ENCODE data around the gene CCDC61.

CCDC61 gene

GRCh38 chr19:45955905-45956608, 39.2 kb upstream of the CCDC61 start:
- ChIA-PET POLR2A (interaction anchor here (1.8 kb wide), 1 partner anchor 39 kb away, joined by 4 read pairs; the partner anchor contains the start of gene CCDC61), CTCF (interaction anchor here (0.6 kb wide), 2 partner anchors 38 to 44 kb away, joined by 3 read pairs; no protein-coding TSS in a partner anchor)
- no peak for TF ChIP-seq SUZ12 (IDR thresholded peaks at IDR 0.05)
- no peak for TF ChIP-seq FOXA1 (IDR thresholded peaks at IDR 0.05)
- no peak for DNase-seq (ENCODE audit: extremely low spot score)

GRCh38 chr19:45958320-45958719, 36.9 kb upstream of the CCDC61 start:
- TF ChIP-seq ARNT (IDR thresholded peaks at IDR 0.05) (no peak), FOXM1 (IDR thresholded peaks at IDR 0.05; ENCODE audit: borderline replicate concordance) (no peak), ELF4 (IDR thresholded peaks at IDR 0.05) (no peak), L3MBTL2 (conservative IDR thresholded peaks at IDR 0.05) (no peak)
- DNase-seq (ENCODE audit: extremely low spot score), result no peak
- ChIA-PET CTCF (no interaction called here), POLR2A (no interaction called here)

DNA sequence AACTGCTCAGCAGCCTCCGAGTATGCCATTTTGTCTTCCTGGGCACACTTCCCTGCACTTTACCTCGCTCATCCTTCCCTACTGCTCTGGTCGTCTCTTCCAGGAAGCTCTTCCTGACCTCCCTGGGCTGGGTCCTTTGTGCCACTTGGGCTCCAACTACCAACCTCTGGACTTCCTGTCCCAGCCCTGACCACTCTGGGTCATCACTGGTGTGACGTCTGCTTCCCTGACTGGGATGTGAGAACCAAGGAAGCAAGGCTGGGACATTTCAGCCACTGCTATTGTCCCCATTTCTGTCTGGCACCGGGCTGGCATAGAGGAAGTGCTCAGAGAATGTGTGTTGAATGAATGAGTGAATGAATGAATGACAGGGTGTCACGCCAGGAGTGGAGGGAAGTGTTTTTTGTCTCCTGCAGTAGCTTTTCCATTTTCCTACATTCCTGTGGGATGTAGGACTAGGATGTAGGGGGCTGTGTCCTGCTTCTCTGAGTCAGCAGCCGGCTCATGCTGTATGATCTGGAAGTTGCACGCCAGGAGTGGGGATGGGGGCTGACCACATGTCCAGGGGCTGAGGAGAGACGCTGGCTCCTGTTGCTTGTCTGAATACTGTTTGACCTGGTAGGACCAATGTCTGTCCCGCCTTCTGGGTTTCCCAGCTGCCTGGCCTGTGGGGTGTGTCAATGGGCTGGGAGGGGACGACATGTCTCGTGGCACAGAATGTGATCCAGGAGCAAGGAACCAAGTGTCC, 36.3 kb upstream of the CCDC61 start:
- TF ChIP-seq TARDBP (IDR thresholded peaks at IDR 0.05) (no peak), FOXA1 (IDR thresholded peaks at IDR 0.05) (no peak), PKNOX1 (IDR thresholded peaks at IDR 0.05) (no peak), CTBP1 (IDR thresholded peaks at IDR 0.05; ENCODE audit: borderline replicate concordance) (no peak), L3MBTL2 (conservative IDR thresholded peaks at IDR 0.05) (no peak), SP1 (IDR thresholded peaks at IDR 0.05) (no peak), FOXM1 (IDR thresholded peaks at IDR 0.05; ENCODE audit: borderline replicate concordance) (no peak), NFRKB (IDR thresholded peaks at IDR 0.05) (no peak), ZNF384 (IDR thresholded peaks at IDR 0.05) (no peak), LEF1 (IDR thresholded peaks at IDR 0.05; ENCODE audit: borderline replicate concordance) (no peak), ELF4 (IDR thresholded peaks at IDR 0.05) (no peak), ARNT (IDR thresholded peaks at IDR 0.05) (no peak), HDGF (IDR thresholded peaks at IDR 0.05; ENCODE audit: borderline replicate concordance) (no peak), BHLHE40 (IDR thresholded peaks at IDR 0.05; ENCODE audit: borderline replicate concordance) (no peak), FOXK2 (IDR thresholded peaks at IDR 0.05) (no peak), SUZ12 (IDR thresholded peaks at IDR 0.05) (no peak)
- no peak for DNase-seq (ENCODE audit: extremely low spot score)
- ChIA-PET POLR2A (no interaction called here), CTCF (no interaction called here)

DNA sequence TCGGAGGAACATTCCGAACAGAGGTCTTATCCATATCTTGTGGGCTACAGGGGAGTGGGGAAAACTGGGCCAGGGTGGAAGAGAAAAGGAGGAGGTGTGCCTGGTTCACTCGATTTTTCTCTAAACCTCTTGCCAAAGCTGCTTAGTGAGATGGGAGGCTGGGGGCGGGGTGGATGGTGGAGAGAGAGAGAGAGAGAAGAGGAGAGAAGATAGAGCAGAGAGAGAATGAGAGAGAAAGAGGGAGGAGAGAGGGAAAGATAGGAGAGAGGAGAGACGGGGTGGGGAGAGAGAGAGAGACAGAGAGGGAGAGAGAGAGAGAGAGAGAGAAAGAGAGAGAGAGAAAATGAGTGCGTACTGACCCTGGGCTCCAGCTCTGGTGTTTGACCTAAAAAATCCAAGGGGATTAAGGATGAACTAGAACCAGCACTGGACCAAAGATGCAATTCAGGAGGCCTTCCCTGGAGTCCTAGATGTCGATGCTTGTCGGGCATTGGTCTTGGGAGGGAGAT, 35.7 kb upstream of the CCDC61 start:
- DNase-seq (ENCODE audit: extremely low spot score), result no peak
- ChIA-PET POLR2A (no interaction called here), CTCF (no interaction called here)
- no peak for TF ChIP-seq LEF1 (IDR thresholded peaks at IDR 0.05; ENCODE audit: borderline replicate concordance)
- TF ChIP-seq FOXK2 (IDR thresholded peaks at IDR 0.05), result no peak
- no peak for TF ChIP-seq BHLHE40 (IDR thresholded peaks at IDR 0.05; ENCODE audit: borderline replicate concordance)
- no peak for TF ChIP-seq CTBP1 (IDR thresholded peaks at IDR 0.05; ENCODE audit: borderline replicate concordance)
- TF ChIP-seq SP1 (IDR thresholded peaks at IDR 0.05), result no peak
- no peak for TF ChIP-seq ZNF384 (IDR thresholded peaks at IDR 0.05)
- TF ChIP-seq ELF4 (IDR thresholded peaks at IDR 0.05), result no peak
- no peak for TF ChIP-seq TARDBP (IDR thresholded peaks at IDR 0.05)
- no peak for TF ChIP-seq FOXA1 (IDR thresholded peaks at IDR 0.05)
- TF ChIP-seq SUZ12 (IDR thresholded peaks at IDR 0.05), result no peak
- TF ChIP-seq NFRKB (IDR thresholded peaks at IDR 0.05), result no peak
- no peak for TF ChIP-seq L3MBTL2 (conservative IDR thresholded peaks at IDR 0.05)
- no peak for TF ChIP-seq PKNOX1 (IDR thresholded peaks at IDR 0.05)
- TF ChIP-seq HDGF (IDR thresholded peaks at IDR 0.05; ENCODE audit: borderline replicate concordance), result no peak
- TF ChIP-seq ARNT (IDR thresholded peaks at IDR 0.05), result no peak
- TF ChIP-seq FOXM1 (IDR thresholded peaks at IDR 0.05; ENCODE audit: borderline replicate concordance), result no peak

DNA sequence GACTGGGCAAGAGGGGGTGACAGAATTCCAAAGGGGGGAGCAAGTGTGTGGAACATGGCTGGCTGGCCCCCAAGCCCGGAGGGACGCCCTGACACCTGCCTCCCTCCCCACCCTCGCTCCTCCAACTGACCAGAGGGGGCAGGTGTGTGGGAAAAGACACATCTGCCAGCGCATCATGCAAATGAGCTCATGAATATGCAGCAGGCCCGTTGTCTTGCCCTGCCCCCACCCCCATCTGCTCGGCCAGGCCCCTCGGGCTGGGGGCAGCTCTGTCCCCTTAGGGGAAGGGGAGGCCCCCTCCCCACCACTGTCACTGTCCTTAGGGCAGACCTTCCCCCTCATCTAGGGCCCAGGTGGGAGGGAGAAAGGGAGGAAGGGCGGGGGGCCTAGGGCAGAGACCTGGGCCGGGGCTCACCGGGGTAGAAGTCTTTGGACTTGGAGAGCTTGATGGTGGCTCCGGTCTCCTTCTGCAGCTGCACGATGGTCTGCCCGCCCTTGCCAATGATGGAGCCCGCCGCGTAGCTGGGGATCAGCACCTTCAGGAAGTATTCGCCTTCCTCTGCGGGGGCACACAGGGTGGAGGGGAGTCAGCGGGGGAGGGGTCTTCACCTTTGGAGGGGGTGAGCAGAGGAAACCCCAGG, 34.6 kb upstream of the CCDC61 start:
- DNase-seq (ENCODE audit: extremely low spot score), result no peak
- ChIA-PET CTCF (no interaction called here), POLR2A (no interaction called here)
- TF ChIP-seq FOXM1 (IDR thresholded peaks at IDR 0.05; ENCODE audit: borderline replicate concordance) (no peak), ARNT (IDR thresholded peaks at IDR 0.05) (no peak), HDGF (IDR thresholded peaks at IDR 0.05; ENCODE audit: borderline replicate concordance) (no peak), NFRKB (IDR thresholded peaks at IDR 0.05) (no peak), LEF1 (IDR thresholded peaks at IDR 0.05; ENCODE audit: borderline replicate concordance) (no peak), L3MBTL2 (conservative IDR thresholded peaks at IDR 0.05) (no peak), SUZ12 (IDR thresholded peaks at IDR 0.05) (no peak), SP1 (IDR thresholded peaks at IDR 0.05) (no peak), ELF4 (IDR thresholded peaks at IDR 0.05) (no peak), FOXK2 (IDR thresholded peaks at IDR 0.05) (no peak), CTBP1 (IDR thresholded peaks at IDR 0.05; ENCODE audit: borderline replicate concordance) (no peak), FOXA1 (IDR thresholded peaks at IDR 0.05) (no peak), TARDBP (IDR thresholded peaks at IDR 0.05) (no peak)

DNA sequence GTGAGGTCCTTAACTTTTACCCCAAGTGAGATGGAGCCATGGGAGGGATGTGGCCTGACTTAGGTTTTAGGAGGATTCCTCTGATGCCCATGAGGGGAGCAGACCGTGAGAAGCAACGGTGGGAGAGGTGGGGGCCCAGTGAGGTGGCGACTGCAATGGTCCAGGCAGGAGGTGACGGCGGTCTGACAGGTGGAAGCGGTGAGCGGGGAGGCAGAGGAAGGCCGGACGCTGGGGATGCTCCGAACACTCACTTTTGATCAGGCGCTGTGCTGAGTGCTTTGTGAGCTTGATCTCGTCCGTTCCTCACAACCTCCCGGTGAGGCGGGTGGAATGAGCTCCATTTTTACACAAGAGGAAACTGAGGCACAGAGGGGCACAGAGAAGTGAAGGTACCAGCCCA, 33.2 kb upstream of the CCDC61 start:
- POLR2A ChIA-PET, result no interaction called here

More for the DNA sequence above, 33.2 kb upstream of the CCDC61 start:
- CTCF ChIA-PET, result no interaction called here
- no peak for DNase-seq (ENCODE audit: extremely low spot score)
- TF ChIP-seq FOXK2 (IDR thresholded peaks at IDR 0.05) (no peak), FOXA1 (IDR thresholded peaks at IDR 0.05) (no peak), SUZ12 (IDR thresholded peaks at IDR 0.05) (no peak), NFRKB (IDR thresholded peaks at IDR 0.05) (no peak), HDGF (IDR thresholded peaks at IDR 0.05; ENCODE audit: borderline replicate concordance) (no peak), ARNT (IDR thresholded peaks at IDR 0.05) (no peak), PKNOX1 (IDR thresholded peaks at IDR 0.05) (no peak), ZNF384 (IDR thresholded peaks at IDR 0.05) (no peak), BHLHE40 (IDR thresholded peaks at IDR 0.05; ENCODE audit: borderline replicate concordance) (no peak), SP1 (IDR thresholded peaks at IDR 0.05) (no peak)

Data from HEK293T (cell line).